ENCODE data around the gene BAIAP2L1.
"Not testable (repeated sequence)": the region's sequence is repeated elsewhere in the genome, so short reads cannot be mapped to it uniquely, and the experiment has no call there.

The BAIAP2L1 gene

DNA sequence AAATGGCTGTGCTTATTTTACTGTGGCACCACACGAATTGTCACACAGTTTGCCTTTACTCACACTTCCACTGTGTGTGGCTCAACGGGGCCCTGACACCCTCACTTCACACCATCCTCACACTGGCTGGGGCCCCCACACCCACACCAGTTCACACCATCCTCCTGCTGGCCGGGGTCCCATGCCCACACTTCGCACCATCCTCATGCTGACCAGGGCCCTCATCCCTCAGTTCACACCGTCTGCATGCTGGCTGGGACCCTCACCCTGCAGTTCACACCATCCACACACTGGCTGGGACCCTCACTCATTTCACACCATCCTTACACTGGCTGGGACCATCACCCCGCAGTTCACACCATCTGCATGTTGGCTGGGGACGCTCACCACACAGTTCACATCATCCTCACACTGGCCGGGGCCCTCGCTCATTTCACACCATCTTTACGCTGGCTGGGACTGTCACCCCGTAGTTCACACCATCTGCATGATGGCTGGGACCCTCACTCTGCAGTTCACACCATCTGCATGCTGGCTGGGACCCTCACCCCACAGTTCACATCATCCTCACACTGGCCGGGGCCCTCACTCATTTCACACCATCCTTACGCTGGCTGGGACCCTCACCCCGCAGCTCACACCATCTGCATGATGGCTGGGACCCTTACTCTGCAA, 83.4 kb downstream of the BAIAP2L1 start:
- no peak overlapping the region for H2BK5ac ChIP-seq (ENCODE audit: low read length)
- no peak overlapping the region for H4K8ac ChIP-seq (ENCODE audit: low read depth, low read length)
- peak overlapping the region; percentile 16 for H3K23ac ChIP-seq (ENCODE audit: low read depth, low read length, poor library complexity)
- peaks cover 4% of the 10 kb centered on the region for H3K79me1 ChIP-seq (ENCODE audit: low read depth, low read length)
- H3K4me1 ChIP-seq (ENCODE audit: control insufficient read depth in 2 of 2, insufficient read depth in 1 of 2, low read depth in 1 of 2, low read length in 2 of 2): no peaks in the 10 kb centered on the region
- no peak overlapping the region for H2BK120ac ChIP-seq (ENCODE audit: low read depth, low read length)
- peak overlapping the region; percentile 61 for H3K14ac ChIP-seq (ENCODE audit: low read length)
- H3K18ac ChIP-seq (ENCODE audit: low read length): no peak overlapping the region
- peak overlapping the region; percentile 53 for H3K9ac ChIP-seq (ENCODE audit: low read depth, low read length, poor library complexity)
- no peak for DNase-seq (ENCODE audit: low spot score)
- H3K4me2 ChIP-seq (ENCODE audit: insufficient read depth, low read length, poor library complexity, severe bottlenecking): no peak overlapping the region
- no peak overlapping the region for H3K4me3 ChIP-seq (ENCODE audit: low read length in 2 of 2)
- H3K4ac ChIP-seq (ENCODE audit: low read length): no peak overlapping the region
- no peak overlapping the region for H3K27ac ChIP-seq (replicated peaks; ENCODE audit: low read length)
- peak overlapping the region; percentile 45 for H2BK15ac ChIP-seq (ENCODE audit: low read length)
- H2AFZ ChIP-seq (ENCODE audit: low read length): no peak overlapping the region
- H4K91ac ChIP-seq (ENCODE audit: low read depth, low read length, poor library complexity): no peak overlapping the region
- WGBS, 2 donors (ENCODE audit: extremely low coverage in 2 of 2, insufficient read length in 2 of 2, insufficient replicate concordance in 1 of 2): no CpG with 5 or more reads among the region's 14 CpGs
- no peaks in the 10 kb centered on the region for H3K27me3 ChIP-seq (ENCODE audit: control insufficient read depth in 3 of 3, insufficient read depth in 3 of 3, low read depth in 1 of 3, low read length in 3 of 3)
- no peak overlapping the region for H2AK5ac ChIP-seq (ENCODE audit: low read depth, low read length)
- H2BK12ac ChIP-seq (ENCODE audit: low read length): no peak overlapping the region
- H3K9me3 ChIP-seq (replicated peaks in 1 of 2; ENCODE audit: control insufficient read depth in 2 of 2, insufficient read depth in 1 of 2, low read depth in 1 of 2, low read length in 2 of 2): peaks cover 0 to 1% of the 10 kb centered on the region in 2 donors
- H3K36me3 ChIP-seq (replicated peaks in 1 of 2; ENCODE audit: control insufficient read depth in 2 of 2, insufficient read depth in 2 of 2, low read length in 2 of 2): peaks cover 0 to 5% of the 10 kb centered on the region in 2 donors

DNA sequence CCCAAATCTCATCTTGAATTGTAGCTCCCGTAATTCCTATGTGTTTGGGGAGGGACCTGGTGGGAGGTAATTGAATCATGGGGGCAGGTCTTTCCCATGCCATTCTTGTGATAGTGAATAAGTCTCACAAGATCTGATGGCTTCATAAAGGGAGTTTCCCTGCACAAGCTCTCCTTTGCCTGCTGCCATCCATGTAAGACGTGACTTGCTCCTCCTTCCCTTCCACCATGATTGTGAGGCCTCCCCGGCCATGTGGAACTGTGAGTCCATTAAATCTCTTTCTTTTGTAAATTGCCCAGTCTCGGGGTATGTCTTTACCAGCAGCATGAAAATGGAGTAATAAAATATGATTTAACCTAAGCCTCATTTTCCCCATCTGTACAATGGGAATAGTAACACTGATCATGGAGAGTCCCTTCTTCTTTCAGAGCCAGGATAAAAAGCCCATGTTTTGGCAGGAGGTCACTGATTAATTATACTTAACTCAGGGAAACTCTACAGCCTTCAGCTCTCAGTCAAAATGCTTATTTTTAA, 84.8 kb downstream of the BAIAP2L1 start:
- H2AFZ ChIP-seq (ENCODE audit: low read length); H3K36me3 ChIP-seq (replicated peaks in 1 of 2; ENCODE audit: control insufficient read depth in 2 of 2, insufficient read depth in 2 of 2, low read length in 2 of 2); H2BK5ac ChIP-seq (ENCODE audit: low read length); H3K27me3 ChIP-seq (ENCODE audit: control insufficient read depth in 3 of 3, insufficient read depth in 3 of 3, low read depth in 1 of 3, low read length in 3 of 3); H3K4me2 ChIP-seq (ENCODE audit: insufficient read depth, low read length, poor library complexity, severe bottlenecking); H3K4me3 ChIP-seq (ENCODE audit: low read length in 2 of 2); H3K4ac ChIP-seq (ENCODE audit: low read length); H3K23ac ChIP-seq (ENCODE audit: low read depth, low read length, poor library complexity); H2BK15ac ChIP-seq (ENCODE audit: low read length); H3K9me3 ChIP-seq (replicated peaks in 1 of 2; ENCODE audit: control insufficient read depth in 2 of 2, insufficient read depth in 1 of 2, low read depth in 1 of 2, low read length in 2 of 2); H3K18ac ChIP-seq (ENCODE audit: low read length); H3K14ac ChIP-seq (ENCODE audit: low read length); DNase-seq (ENCODE audit: low spot score); H2AK5ac ChIP-seq (ENCODE audit: low read depth, low read length); H3K4me1 ChIP-seq (ENCODE audit: control insufficient read depth in 2 of 2, insufficient read depth in 1 of 2, low read depth in 1 of 2, low read length in 2 of 2); H3K79me1 ChIP-seq (ENCODE audit: low read depth, low read length); H4K91ac ChIP-seq (ENCODE audit: low read depth, low read length, poor library complexity); H2BK120ac ChIP-seq (ENCODE audit: low read depth, low read length); H4K8ac ChIP-seq (ENCODE audit: low read depth, low read length); H2BK12ac ChIP-seq (ENCODE audit: low read length); H3K9ac ChIP-seq (ENCODE audit: low read depth, low read length, poor library complexity); H3K27ac ChIP-seq (replicated peaks; ENCODE audit: low read length): not testable (repeated sequence)
- no CpG with 5 or more reads among the region's 4 CpGs for WGBS, 2 donors (ENCODE audit: extremely low coverage in 2 of 2, insufficient read length in 2 of 2, insufficient replicate concordance in 1 of 2)

DNA sequence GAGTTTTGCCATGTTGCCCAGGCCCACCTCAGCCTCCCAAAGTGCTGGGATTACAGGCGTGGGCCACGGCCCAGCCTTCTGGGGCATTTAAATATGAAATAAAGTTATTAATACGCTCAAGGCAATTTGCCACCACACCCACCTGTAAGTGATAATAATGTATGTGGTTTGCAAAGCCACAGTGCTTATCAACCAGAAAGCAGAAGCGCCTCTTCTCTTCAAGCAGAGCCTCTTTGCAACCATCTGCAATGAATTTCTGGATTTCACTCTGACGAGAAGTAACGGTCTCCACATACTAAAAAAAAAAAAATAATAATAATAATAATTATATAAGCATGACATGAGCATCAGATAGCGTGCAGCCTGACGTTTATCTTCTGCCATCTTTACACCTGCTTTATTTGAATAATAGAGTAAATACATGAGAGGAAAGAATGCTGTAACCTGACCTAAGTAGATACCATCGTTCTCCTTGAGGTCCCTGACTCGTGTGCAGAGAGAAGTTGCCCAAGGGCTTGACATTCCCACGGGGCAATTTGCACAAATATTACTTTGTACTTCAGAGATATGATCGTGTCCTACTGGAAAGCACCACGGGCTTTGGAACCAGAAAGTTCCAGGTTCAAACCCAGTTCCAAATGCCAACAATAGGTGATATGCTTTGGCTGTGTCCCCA, 85.4 kb downstream of the BAIAP2L1 start:
- Histone ChIP-seq H3K36me3 (replicated peaks in 1 of 2; ENCODE audit: control insufficient read depth in 2 of 2, insufficient read depth in 2 of 2, low read length in 2 of 2) (peaks cover 0 to 7% of the 10 kb centered on the region in 2 donors), H3K23ac (ENCODE audit: low read depth, low read length, poor library complexity) (no peak overlapping the region), H3K4me2 (ENCODE audit: insufficient read depth, low read length, poor library complexity, severe bottlenecking) (no peak overlapping the region), H2BK12ac (ENCODE audit: low read length) (no peak overlapping the region), H2AK5ac (ENCODE audit: low read depth, low read length) (no peak overlapping the region), H3K4me1 (ENCODE audit: control insufficient read depth in 2 of 2, insufficient read depth in 1 of 2, low read depth in 1 of 2, low read length in 2 of 2) (no peaks in the 10 kb centered on the region), H3K4ac (ENCODE audit: low read length) (no peak overlapping the region), H4K8ac (ENCODE audit: low read depth, low read length) (no peak overlapping the region), H4K91ac (ENCODE audit: low read depth, low read length, poor library complexity) (no peak overlapping the region), H2BK120ac (ENCODE audit: low read depth, low read length) (no peak overlapping the region), H2BK5ac (ENCODE audit: low read length) (no peak overlapping the region), H2AFZ (ENCODE audit: low read length) (no peak overlapping the region), H3K79me1 (ENCODE audit: low read depth, low read length) (no peaks in the 10 kb centered on the region), H3K9ac (ENCODE audit: low read depth, low read length, poor library complexity) (no peak overlapping the region), H3K9me3 (replicated peaks in 1 of 2; ENCODE audit: control insufficient read depth in 2 of 2, insufficient read depth in 1 of 2, low read depth in 1 of 2, low read length in 2 of 2) (peaks cover 0 to 1% of the 10 kb centered on the region in 2 donors), H3K14ac (ENCODE audit: low read length) (no peak overlapping the region), H3K27me3 (ENCODE audit: control insufficient read depth in 3 of 3, insufficient read depth in 3 of 3, low read depth in 1 of 3, low read length in 3 of 3) (no peaks in the 10 kb centered on the region), H3K27ac (replicated peaks; ENCODE audit: low read length) (no peak overlapping the region), H3K4me3 (ENCODE audit: low read length in 2 of 2) (no peak overlapping the region), H2BK15ac (ENCODE audit: low read length) (no peak overlapping the region), H3K18ac (ENCODE audit: low read length) (no peak overlapping the region)
- no CpG with 5 or more reads among the region's 13 CpGs for WGBS, 2 donors (ENCODE audit: extremely low coverage in 2 of 2, insufficient read length in 2 of 2, insufficient replicate concordance in 1 of 2)
- DNase-seq (ENCODE audit: low spot score): no peak

DNA sequence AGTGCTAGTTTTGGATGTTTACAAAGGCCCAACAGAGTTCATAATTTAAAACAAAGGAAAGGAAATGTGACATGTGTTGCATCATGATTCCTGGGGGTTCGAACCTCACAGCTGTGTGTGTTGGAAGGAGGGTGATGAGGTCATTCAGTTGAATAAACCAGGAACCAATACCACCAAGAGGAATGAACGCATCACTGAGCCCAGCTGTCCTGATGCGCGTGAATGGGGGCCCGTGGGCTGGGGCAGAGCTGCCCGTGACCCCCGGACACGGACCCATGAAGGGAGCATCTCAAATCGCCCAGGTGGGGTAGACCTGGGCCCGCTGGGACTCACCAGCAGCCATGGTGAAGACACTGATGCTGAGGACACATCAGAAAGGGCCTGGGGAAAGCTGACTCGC, 86.4 kb downstream of the BAIAP2L1 start:
- H3K9ac ChIP-seq (ENCODE audit: low read depth, low read length, poor library complexity): no peak overlapping the region
- peaks cover 0 to 8% of the 10 kb centered on the region in 2 donors for H3K36me3 ChIP-seq (replicated peaks in 1 of 2; ENCODE audit: control insufficient read depth in 2 of 2, insufficient read depth in 2 of 2, low read length in 2 of 2)
- no CpG with 5 or more reads among the region's 11 CpGs for WGBS, 2 donors (ENCODE audit: extremely low coverage in 2 of 2, insufficient read length in 2 of 2, insufficient replicate concordance in 1 of 2)
- H3K14ac ChIP-seq (ENCODE audit: low read length): no peak overlapping the region
- no peak overlapping the region for H2AFZ ChIP-seq (ENCODE audit: low read length)
- H3K4me2 ChIP-seq (ENCODE audit: insufficient read depth, low read length, poor library complexity, severe bottlenecking): no peak overlapping the region
- no peak overlapping the region for H2BK12ac ChIP-seq (ENCODE audit: low read length)
- H2AK5ac ChIP-seq (ENCODE audit: low read depth, low read length): no peak overlapping the region
- no peaks in the 10 kb centered on the region for H3K27me3 ChIP-seq (ENCODE audit: control insufficient read depth in 3 of 3, insufficient read depth in 3 of 3, low read depth in 1 of 3, low read length in 3 of 3)
- H2BK15ac ChIP-seq (ENCODE audit: low read length): no peak overlapping the region
- no peaks in the 10 kb centered on the region for H3K79me1 ChIP-seq (ENCODE audit: low read depth, low read length)
- H3K9me3 ChIP-seq (replicated peaks in 1 of 2; ENCODE audit: control insufficient read depth in 2 of 2, insufficient read depth in 1 of 2, low read depth in 1 of 2, low read length in 2 of 2): peaks cover 0 to 1% of the 10 kb centered on the region in 2 donors
- H3K23ac ChIP-seq (ENCODE audit: low read depth, low read length, poor library complexity): no peak overlapping the region
- H3K4me3 ChIP-seq (ENCODE audit: low read length in 2 of 2): no peak overlapping the region
- no peaks in the 10 kb centered on the region for H3K4me1 ChIP-seq (ENCODE audit: control insufficient read depth in 2 of 2, insufficient read depth in 1 of 2, low read depth in 1 of 2, low read length in 2 of 2)
- no peak overlapping the region for H3K27ac ChIP-seq (replicated peaks; ENCODE audit: low read length)
- H3K4ac ChIP-seq (ENCODE audit: low read length): no peak overlapping the region
- no peak overlapping the region for H4K8ac ChIP-seq (ENCODE audit: low read depth, low read length)
- no peak overlapping the region for H3K18ac ChIP-seq (ENCODE audit: low read length)
- no peak overlapping the region for H4K91ac ChIP-seq (ENCODE audit: low read depth, low read length, poor library complexity)
- H2BK5ac ChIP-seq (ENCODE audit: low read length): no peak overlapping the region
- no peak for DNase-seq (ENCODE audit: low spot score)
- no peak overlapping the region for H2BK120ac ChIP-seq (ENCODE audit: low read depth, low read length)
